Muscle of back (tissue), 11 donors: Measurements from ENCODE around the gene ZNHIT2. TPM values are rescaled to one million over a fixed set of nuclear protein-coding genes. Genes with fewer than 3 reads are reported as not detected.
"Not testable (repeated sequence)": the region's sequence is repeated elsewhere in the genome, so short reads cannot be mapped to it uniquely, and the experiment has no call there.

Experiments used
- DNase-seq, 3 donors: peaks; one replicate each; pipeline versions ENCODE4 v3.0.0 to v3.0.0-alpha.2; 2013
- polyA plus RNA-seq, 10 donors: library from polyadenylated mRNA; unstranded; fragments of 120-200 nt; gene quantifications; one replicate each; pipeline ENCODE4 v1.2.1, GENCODE V29; 2013; ENCODE audit not compliant: insufficient read length in 10 of 10

Gene ZNHIT2
- polyA plus RNA-seq, 10 donors, result 3.6 to 5.8 (median 4.4) TPM

DNA sequence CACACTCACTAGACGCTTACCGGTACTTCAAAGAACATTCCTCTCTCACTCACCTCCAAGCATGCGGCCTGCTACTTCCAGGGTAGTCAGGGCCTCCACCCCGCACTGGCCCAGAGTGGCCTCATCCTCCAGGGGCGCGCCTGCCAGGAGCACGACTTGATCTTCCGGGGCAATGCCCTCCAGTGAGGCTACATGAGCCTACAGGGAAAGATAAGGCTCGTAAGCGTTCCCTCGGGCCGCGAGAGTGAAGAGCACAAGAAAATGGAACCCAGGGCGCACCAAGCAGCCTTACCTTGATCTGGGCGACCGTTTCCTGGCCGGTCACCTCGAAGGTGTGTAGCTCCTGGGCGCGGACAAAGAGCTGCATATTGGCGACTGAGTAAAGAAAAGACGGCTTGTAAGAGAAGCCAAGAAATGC, 4.0 kb upstream of the ZNHIT2 start:
- no peak for DNase-seq

DNA sequence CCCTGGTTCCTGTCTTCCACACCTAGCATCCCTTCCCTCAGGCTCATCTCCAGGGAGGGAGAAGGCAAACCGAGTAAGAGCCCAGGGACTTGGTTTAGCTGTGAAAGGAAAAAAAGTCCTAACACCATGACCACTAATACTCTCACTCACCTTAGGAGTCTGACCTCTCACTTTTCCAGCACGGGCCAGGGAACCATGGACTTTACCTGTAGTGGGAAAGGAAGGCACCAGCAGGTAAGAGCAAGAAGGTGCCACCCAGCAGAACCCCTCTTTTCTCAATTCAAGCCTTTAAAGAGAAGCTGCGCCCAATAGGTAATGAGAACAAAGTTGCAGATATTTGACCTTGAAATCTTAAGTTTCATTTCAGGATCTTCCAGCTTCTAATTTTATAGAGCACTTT, 3.3 kb upstream of the ZNHIT2 start:
- no peak for DNase-seq

DNA sequence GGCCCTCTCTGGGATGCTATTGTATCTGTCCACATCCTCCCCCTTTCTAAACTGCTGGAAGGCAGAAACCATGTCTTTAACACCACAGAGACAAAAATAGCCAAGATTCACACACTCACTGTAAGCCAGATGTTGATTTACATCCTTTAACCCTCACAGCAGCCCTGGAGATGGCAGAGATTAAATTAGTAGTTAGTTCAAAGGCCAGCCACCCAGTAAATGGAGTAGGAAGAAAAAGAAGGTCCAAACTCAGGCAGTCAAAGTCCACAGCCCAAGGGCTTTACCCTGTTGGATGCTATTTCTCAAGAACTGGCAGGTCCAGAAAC, 2.1 kb upstream of the ZNHIT2 start:
- DNase-seq, result no peak

DNA sequence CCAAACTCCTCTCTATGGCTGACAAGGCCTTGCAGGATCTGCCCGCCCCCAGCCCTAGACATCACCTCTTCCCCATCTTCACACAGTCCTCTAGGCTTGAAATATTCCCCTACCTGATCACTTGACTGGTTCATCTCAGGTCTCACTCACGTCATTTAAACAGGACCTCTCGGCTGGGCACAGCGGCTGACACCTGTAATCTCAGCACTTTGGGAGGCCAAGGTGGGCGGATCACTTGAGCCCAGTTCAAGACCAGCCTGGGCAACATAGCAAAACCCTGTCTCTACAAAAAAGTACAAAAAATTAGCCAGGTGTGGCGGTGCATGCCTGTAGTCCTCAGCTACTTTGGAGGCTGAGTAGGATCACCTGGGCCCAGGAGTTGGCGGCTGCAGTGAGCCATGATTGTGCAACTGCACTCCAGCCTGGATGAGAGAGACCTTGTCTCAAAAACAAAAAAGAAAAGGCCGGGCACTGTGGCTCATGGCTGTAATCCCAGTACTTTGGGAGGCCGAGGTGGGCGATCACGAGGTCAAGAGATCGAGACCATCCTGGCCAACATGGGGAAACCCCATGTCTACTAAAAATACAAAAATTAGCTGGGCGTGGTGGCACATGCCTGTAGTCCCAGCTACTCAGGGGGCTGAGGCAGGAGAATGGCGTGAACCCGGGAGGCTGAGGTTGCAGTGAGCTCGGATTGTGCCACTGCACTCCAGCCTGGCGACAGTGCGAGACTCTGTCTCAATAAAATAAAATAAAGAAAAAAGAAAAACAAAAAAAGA, 1.6 kb upstream of the ZNHIT2 start:
- DNase-seq, result not testable (repeated sequence)

DNA sequence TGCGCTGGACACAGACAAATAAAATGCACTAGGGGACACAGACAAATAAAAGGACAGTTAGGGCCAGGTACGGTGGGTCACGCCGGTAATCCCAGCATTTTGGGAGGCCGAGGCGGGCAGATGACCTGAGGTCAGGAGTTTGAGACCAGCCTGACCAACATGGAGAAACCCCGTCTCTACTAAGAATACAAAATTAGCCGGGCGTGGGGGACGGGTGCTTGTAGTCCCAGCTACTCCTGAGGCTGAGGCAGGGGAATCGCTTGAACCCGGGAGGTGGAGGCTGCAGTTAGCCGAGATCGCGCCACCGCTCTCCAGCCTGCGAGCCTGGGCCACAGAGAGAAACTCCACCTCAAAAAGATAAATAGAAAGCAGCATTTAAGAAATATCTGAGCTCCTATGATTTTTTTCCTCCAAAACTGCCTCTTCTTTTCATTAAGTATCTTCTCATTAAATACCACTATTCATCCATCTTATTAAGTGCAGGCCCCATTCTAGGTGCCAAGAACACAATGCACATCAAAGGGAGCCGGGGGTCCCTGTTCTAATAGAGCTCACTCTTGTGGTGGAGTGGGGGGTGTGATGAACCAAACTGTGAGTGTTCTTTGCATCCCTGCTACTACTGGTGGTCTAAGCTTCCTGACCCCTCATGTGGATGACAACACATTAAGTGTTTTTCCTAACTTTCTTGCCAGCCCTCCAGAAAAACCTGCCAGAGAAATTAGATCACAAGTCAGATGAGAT, 766 bp upstream of the ZNHIT2 start:
- no peak for DNase-seq

DNA sequence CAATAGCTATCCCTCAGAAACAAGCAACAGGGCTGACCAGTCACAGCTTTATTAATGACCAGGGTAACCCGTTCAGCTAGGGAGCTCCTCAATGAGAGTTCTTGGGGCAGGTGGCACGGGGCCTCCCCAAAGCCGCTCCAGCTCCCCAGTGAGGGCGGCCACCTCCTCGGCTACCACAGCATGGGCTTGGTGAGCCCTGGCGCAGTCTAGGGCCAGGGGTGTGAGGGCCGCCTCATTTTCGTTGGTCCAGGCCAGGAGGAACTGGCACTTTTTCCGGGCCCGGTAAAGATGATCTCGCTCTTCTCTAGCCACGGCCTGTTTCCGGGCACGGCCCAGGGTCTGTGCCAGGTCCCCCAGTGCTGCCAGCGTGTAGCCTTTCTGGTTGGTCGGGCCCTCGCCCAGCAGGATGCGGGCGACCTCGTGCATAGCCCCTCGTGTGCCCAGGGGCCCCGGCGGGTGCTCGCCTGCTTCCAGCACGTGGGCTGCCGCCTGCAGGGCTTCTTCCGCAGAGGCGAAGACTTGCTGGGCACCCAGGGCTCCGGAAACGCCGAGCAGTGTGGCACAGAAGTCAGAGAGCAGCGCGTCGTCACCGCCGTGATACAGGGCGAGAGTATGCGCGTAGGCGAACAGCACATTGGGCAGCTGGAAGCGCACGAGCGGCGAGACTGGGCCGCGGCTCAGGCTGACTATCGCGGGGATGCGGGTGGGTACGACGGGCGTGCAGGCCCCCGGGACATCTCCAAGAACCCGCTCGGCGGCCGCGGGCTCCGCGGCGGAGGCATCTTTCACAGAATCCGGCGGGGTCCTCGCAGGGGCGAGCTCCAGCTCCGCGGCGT, 913 bp downstream of the ZNHIT2 start:
- DNase-seq, result no peak

DNA sequence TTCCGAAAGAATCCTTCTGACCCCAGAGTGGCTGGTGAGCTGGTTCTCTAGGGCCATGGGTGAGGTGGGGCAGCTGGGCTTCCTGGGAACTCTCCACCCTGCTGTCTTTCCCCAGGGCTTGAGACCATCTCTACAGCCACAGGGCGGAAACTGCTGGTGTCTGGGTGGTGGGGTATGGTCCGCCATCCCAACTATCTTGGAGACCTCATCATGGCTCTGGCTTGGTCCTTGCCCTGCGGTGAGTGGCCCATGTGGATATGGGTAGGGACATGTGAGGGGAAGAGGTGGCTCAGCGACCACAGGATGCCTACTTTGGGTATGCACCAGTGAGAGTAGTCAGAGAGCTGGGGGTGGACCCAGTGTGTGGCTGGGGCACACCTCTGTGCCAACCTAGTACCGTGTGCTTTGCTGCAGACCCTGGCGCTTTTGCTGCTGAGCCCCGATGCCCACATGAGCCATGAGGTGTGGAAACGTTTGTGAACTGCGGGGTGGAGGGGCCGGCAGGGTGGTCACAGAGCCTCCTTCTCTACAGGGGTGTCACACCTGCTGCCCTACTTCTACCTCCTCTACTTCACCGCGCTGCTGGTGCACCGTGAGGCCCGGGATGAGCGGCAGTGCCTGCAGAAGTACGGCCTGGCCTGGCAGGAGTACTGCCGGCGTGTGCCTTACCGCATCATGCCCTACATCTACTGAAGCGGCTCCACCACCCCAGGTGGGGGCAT, 2.0 kb downstream of the ZNHIT2 start:
- no peak for DNase-seq

DNA sequence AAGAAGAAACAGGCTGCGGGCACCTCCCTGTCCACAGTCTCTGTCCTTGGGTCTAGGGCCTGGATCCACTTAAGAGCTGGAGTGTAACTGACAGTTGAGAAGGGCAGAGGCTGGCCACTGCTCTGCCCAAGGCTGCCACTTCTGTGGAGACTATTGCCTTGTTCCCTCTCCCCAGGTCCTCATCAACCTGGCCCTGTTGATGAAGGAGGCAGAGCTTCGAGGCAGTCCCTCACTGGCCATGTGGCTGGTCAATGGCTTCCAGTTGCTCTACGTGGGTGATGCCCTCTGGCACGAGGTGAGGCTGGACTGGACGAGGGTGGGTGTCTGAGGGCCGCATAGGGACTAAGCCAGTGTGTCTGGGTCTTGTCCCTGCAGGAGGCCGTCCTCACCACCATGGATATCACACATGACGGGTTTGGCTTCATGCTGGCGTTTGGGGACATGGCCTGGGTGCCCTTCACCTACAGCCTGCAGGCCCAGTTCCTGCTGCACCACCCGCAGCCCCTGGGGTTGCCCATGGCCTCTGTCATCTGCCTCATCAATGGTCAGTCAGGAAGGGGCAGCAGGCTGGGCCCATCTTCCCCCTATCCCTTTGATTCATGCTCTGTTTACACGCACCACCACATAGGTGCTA, 2.8 kb downstream of the ZNHIT2 start:
- DNase-seq, result no peak

DNA sequence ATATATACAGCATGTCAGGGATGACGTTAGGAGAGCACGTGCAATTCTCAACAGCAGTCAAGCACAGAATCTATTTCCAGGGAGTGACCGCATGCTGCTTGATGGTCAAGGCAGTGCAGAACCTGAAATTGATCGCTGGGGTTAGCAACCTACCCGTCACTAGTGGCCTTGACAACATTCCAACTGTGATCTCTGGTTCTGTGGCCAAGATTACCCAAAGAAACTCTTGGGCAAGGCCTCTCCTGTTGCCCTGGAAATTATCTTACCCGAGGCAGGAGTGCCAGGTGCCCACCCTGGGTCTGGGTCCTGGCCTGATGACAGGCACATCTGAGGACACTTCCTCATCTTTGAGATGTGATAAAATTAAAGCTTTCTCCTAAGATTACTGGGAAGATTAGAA, 3.7 kb downstream of the ZNHIT2 start:
- no peak for DNase-seq

DNA sequence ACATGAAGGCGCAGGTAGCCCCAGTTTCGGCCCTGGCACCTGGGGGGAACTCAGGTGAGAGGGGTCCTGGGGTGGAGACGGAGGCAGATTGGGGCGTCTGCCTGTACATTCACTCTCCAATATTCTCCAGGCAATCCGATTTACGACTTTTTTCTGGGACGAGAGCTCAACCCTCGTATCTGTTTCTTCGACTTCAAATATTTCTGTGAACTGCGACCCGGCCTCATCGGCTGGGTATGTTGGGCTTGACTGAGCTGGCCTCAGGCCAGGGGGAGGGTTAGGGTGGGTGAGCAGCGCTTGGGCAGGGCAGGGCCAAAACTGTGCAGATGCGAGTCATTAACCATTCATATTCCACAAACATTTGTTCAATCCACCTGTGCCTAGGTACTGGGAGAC, 4.1 kb downstream of the ZNHIT2 start:
- no peak for DNase-seq

DNA sequence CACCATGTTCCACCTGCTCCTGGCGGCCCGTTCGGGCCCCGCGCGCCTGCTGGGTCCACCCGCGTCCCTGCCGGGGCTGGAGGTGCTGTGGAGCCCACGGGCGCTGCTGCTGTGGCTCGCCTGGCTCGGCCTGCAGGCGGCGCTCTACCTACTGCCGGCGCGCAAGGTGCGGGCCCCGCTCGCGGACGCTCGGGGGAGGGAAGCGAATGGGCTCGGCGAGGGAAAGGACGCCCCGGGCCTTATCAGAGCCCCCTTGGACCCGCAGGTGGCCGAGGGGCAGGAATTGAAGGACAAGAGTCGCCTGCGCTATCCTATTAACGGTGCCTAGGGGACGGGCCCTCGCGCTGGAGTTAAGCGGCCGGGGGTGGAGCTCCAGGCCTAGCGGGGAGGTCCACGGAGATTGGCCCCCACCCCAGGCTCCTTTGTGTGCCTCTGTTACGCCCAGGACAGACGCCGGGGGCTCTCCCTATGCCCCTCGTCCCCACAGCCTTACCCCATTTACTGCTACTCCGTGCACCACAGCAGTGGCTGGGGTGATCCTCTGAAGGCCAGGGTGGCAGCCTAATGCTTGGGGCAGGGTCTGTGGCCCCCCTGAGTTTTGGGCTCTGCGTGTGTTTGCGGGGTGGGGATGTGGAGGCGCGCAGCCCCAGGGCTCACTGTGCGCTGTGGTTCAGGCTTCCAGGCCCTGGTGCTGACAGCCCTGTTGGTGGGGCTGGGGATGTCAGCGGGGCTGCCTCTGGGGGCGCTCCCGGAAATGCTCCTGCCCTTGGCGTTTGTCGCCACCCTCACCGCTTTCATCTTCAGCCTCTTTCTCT, 4.7 kb downstream of the ZNHIT2 start:
- DNase-seq, result peak in 1 of 3 donors; percentile 67

DNA sequence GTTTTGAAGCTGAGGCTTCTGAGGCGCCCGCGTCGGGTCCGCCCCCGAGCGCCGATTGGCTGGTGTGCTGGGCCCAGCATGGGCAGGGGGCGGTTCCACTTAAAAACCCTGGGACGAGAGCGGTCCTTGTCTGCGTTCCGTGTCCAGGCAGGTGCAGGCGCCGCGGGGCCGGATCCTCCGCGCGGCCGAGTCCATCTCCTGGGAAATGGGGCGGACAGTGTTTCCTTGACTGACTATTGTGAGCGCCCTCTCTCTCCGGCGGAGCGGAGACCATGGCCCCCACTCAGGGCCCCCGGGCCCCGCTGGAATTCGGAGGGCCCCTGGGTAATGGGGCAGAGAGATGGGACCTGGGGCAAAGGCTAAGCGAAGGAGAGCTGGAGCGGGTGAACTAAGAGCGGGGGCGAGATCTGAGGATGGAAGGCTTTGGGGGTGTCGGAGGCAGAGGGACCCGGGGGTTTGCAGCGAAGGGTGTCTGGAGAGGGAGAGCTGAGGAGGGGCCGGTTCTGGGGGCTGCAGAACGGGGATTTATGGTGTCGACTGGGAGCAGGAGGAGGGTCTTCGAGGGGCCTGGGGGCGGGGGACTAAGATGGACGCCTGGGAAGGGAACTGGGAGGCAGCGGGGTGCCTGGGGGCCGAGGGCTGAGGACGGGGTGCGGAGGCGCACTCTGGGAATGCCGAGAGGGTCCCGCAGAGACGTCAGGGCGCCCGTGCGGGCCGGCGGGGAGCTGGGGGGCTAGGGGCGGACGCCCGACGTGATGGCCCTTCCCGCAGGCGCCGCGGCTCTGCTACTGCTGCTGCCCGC, 5.6 kb downstream of the ZNHIT2 start, which contains the start of gene TM7SF2:
TSS of gene TM7SF2 (plus strand) at position 129 of the 802 bp plus-strand sequence. CDS start at position 273, 144 bp downstream.
- DNase-seq, result peak; percentile 86 to 95 (median 92)

DNA sequence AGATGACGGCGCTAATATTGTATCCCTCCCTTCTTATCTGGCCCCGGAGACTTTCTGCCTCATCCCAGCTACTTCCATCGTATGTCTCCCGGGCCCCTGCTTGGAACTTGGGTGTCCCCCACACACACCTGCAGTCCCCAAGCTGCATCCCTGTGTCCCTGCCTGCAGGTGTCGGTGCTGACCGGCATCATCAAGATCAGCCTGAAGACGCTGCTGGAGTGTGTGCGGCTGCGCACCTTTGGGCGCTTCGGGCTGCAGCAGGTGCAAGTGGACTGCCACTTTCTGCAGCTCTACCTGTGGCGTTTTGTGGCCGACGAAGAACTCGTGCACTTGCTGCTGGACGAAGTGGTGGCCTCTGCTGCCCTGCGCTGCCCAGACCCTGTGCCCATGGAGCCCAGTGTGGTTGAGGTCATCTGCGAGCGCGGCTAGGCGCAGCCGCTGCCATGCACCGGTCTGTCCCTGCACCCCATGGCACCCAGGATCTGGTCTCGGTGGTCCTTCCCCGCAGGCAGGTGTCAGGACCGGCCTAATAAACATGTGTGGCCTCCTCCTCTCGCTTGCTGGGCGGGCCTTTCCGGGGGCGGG, 6.2 kb downstream of the ZNHIT2 start:
- DNase-seq, result no peak

DNA sequence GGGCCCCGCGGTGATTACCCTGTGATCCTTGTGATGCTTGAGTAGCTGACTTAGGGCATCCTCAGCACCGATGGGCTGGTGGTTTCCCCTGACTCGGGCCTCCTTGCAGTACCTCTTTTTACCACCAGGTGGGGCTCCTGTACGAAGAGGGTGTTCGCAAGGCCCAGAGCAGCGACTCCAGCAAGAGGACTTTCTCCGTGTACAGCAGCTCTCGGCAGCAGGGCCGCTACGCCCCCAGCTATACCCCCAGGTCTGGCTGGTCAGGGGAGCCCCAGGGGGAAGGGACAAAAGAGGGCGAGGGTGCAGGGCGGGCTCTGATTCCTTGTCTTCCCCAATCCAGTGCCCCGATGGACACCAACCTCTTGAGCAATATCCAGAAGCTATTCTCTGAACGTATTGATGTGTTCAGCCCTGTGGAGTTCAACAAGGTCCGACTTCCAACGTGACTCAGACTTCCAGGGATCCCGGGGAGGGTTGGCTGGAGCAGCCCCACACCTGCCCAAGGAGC, 7.1 kb downstream of the ZNHIT2 start:
- peak; percentile 72 to 92 (median 88) for DNase-seq

DNA sequence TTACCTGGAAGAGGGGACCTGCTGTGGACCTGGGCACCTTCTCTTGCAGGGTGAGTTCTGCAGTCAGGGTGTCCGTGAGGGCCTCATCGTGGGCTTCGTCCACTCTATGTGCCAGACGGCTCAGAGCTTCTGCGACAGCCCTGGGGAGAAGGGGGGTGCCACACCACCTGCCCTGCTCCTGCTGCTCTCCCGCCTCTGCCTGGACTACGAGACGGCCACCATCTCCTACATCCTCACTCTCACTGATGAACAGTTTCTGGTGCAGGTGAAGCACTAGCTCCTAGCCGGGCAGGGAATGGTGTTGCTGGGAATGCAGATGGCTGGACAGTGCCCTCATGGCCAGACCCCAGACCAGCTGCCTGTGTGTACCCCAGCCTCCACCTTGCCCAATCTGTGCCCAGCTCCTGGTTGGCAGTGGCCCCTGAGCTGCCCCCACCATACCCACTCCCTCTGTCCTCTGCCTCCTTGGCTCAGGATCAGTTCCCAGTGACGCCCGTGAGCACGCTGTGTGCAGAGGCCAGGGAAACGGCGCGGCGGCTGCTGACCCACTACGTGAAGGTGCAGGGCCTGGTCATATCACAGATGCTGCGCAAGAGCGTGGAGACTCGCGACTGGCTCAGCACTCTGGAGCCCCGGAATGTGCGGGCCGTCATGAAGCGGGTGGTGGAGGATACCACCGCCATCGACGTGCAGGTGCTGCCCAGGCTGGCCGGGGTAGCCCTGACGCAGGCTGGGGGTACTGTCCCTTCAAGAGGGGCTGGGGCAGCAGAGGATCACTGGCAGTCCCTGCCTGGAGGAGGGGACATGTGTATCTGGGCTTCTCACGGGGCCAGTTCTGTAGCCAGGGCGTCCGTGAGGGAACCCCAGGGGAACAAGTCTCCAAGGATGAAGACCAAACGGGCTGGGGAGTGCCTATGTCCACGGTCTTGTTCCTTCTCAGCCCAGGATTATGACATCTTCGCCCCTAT, 8.0 kb downstream of the ZNHIT2 start:
- no peak for DNase-seq

DNA sequence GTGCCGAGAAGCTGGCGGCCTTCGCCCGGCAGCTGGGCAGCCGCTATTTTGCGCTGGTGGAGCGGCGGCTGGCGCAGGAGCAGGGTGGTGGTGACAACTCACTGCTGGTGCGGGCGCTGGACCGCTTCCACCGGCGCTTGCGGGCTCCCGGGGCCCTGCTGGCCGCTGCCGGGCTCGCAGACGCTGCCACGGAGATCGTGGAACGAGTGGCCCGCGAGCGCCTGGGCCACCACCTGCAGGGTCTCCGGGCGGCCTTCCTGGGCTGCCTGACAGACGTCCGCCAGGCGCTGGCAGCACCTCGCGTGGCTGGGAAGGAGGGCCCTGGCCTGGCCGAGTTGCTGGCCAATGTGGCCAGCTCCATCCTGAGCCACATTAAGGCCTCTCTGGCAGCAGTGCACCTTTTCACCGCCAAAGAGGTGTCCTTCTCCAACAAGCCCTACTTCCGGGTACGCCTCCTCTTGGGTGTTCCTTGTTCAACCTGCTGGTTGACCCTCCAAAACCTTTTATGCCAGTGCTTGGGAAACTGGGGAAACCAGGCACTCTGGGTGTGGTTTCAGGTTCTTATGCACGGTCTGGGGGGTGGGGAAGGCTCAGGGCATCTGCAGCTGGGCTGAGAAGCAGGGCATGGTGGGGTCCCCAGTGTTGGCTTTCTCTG, 8.9 kb downstream of the ZNHIT2 start:
- DNase-seq, result no peak
